Left ventricle myocardium inferior (tissue), 1 donor: ENCODE results near the gene DAPK1. TPM values are rescaled to one million over a fixed set of nuclear protein-coding genes. Genes with fewer than 3 reads are reported as not detected.

ENCODE experiments used
- DNase-seq: peaks from one replicate; pipeline ENCODE4 v3.0.0-alpha.2; 2020
- H3K27ac ChIP-seq: fragments of 200-600 bp; replicated peaks from 2 replicates; pipeline ENCODE4 v1.8.0; 2021
- H3K27me3 ChIP-seq: fragments of 200-600 bp; 2 replicates; pipeline ENCODE4 v1.8.0; 2021; ENCODE audit warnings: low read depth
- H3K36me3 ChIP-seq: fragments of 200-600 bp; 2 replicates; pipeline ENCODE4 v1.8.0; 2021
- H3K4me1 ChIP-seq: fragments of 200-600 bp; 2 replicates; pipeline ENCODE4 v1.8.0; 2021
- H3K4me3 ChIP-seq: fragments of 200-600 bp; 2 replicates; pipeline ENCODE4 v1.8.0; 2021; ENCODE audit warnings: mild to moderate bottlenecking, moderate library complexity
- H3K9me3 ChIP-seq: fragments of 200-600 bp; replicated peaks from 2 replicates; pipeline ENCODE4 v1.8.0; 2021
- CTCF ChIP-seq: fragments of 200-600 bp; IDR thresholded peaks from 2 replicates; pipeline ENCODE4 v1.8.0; 2021; ENCODE audit warnings: antibody characterized with exemption, mild to moderate bottlenecking, borderline replicate concordance
- intact Hi-C: fragments of 100-400 bp; cut with micrococcal nuclease; formaldehyde crosslinking; loops from one replicate; pipeline ENCODE4 v1.11.0; 2022
- total RNA-seq: library from RNA; stranded (reverse); fragmentation: NEBNext Ultra II Directional; extraction: Animal tissue kit (Norgen Biotek cat#: 25700); gene quantifications from one replicate; pipeline ENCODE4 v1.2.1, GENCODE V29; 2021
- donor health status: DM: no; HTN: yes; CAD: no; lungs with severe emphysema.

The DAPK1 gene
- total RNA-seq, 1 donor from 2014 or later: 5.5 TPM

DNA sequence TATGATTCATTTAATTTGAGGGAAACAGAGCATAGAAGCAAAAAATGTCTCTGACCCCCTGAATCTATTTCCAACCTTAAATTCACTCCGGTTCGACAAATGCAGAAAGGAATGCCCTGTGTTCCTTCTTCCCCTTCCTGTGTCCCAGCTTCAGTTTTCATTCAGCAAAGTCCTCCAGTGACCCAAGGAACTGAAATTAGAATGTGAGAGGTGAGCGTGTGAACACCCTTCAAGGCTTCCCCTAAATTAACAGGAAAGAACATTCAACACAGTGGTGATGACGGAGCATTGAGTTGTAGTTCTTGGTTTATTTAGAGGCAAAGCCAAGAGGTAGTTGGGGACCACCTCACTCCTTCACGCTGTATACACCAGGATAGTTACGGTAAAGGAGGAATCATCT, 130.7 kb downstream of the DAPK1 start:
- H3K36me3 ChIP-seq: no peaks in the 10 kb centered on the region
- H3K27ac ChIP-seq: no peak overlapping the region
- TF ChIP-seq CTCF: no peak
- H3K4me1 ChIP-seq: no peaks in the 10 kb centered on the region
- intact Hi-C loops: no loop called here
- no peak for DNase-seq
- H3K9me3 ChIP-seq: peaks cover 4% of the 10 kb centered on the region
- no peaks in the 10 kb centered on the region for H3K27me3 ChIP-seq
- no peak overlapping the region for H3K4me3 ChIP-seq

GRCh38 chr9:87629104-87629503, 131.4 kb downstream of the DAPK1 start:
- H3K27me3 ChIP-seq: no peaks in the 10 kb centered on the region
- H3K4me1 ChIP-seq: no peaks in the 10 kb centered on the region
- H3K27ac ChIP-seq: no peak overlapping the region
- no peak for TF ChIP-seq CTCF
- intact Hi-C loops: no loop called here
- no peaks in the 10 kb centered on the region for H3K36me3 ChIP-seq
- H3K9me3 ChIP-seq: peaks cover 3% of the 10 kb centered on the region
- H3K4me3 ChIP-seq: no peak overlapping the region
- DNase-seq: no peak

- no peak for TF ChIP-seq CTCF
- Histone ChIP-seq H3K4me3 (no peak overlapping the region), H3K27ac (no peak overlapping the region), H3K4me1 (no peaks in the 10 kb centered on the region), H3K9me3 (no peaks in the 10 kb centered on the region), H3K36me3 (no peaks in the 10 kb centered on the region), H3K27me3 (no peaks in the 10 kb centered on the region)
- intact Hi-C loops: no loop called here
- no peak for DNase-seq
Observed at GRCh38 chr9:87630266-87630665, 132.6 kb downstream of the DAPK1 start.

GRCh38 chr9:87630846-87631245, 133.2 kb downstream of the DAPK1 start:
- Histone ChIP-seq H3K4me1 (no peaks in the 10 kb centered on the region), H3K9me3 (no peaks in the 10 kb centered on the region), H3K36me3 (no peaks in the 10 kb centered on the region), H3K4me3 (no peak overlapping the region), H3K27me3 (no peaks in the 10 kb centered on the region), H3K27ac (no peak overlapping the region)
- intact Hi-C loops: no loop called here
- no peak for TF ChIP-seq CTCF
- no peak for DNase-seq

- H3K9me3 ChIP-seq: no peaks in the 10 kb centered on the region
- no peak overlapping the region for H3K4me3 ChIP-seq
- intact Hi-C loops: no loop called here
- no peak for DNase-seq
- H3K27me3 ChIP-seq: no peaks in the 10 kb centered on the region
- H3K4me1 ChIP-seq: peaks cover 6% of the 10 kb centered on the region
- TF ChIP-seq CTCF: no peak
- H3K36me3 ChIP-seq: no peaks in the 10 kb centered on the region
- H3K27ac ChIP-seq: no peak overlapping the region
Observed at GRCh38 chr9:87635656-87636501, 138.2 kb downstream of the DAPK1 start.
